ENCODE results near the gene ERICH3. TPM values are rescaled to one million over a fixed set of nuclear protein-coding genes. Genes with fewer than 3 reads are reported as not detected.

Gene ERICH3
- total RNA-seq, 4 donors from 2014 or later: under 0.01 to 0.06 TPM; not detected in 2

DNA sequence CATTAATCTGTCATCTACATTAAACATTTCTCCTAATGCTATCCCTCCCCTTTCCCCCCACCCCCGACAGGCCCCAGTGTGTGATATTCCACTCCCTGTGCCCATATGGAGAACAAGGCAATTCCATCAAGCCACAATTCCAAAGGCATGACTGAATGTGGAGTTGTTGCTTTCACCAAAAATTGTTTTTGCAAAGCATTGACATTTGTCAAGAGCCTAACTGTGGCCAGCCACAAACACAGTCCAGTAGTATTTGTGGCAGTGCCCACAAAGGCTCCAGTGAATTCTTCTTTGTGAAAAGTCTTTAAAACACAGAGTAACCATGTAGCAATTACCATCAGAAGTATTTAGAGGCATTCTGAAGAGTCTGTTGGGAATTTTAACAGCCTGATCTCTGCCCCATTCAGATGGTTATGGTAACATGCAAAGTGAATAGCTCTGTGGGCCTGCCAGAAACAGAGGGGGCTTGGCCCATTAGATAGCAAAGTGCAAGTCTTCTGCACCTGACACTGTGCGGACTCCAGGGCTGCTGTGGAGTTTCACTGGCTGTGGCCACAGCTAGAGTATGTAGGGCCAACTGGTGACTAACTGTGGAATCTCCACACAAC is 149.6 kb downstream of the ERICH3 start:
- Histone ChIP-seq H3K4me3 (no peak overlapping the region), H3K27me3 (no peaks in the 10 kb centered on the region), H3K36me3 (no peaks in the 10 kb centered on the region), H3K4me1 (peaks cover 0 to 4% (median 2%) of the 10 kb centered on the region in 4 donors), H3K9me3 (no peaks in the 10 kb centered on the region), H3K27ac (replicated peaks in 1 of 4) (no peak overlapping the region)
- intact Hi-C loops (cut with DNase I): no loop called here
- WGBS: 83% methylated on average over 2 of the region's 2 CpGs
- no peak for DNase-seq (ENCODE audit: extremely low spot score)
- TF ChIP-seq EP300 (IDR thresholded peaks at IDR 0.05) (no peak), POLR2A (IDR thresholded peaks at IDR 0.05; ENCODE audit: low read depth) (no peak), POLR2AphosphoS5 (IDR thresholded peaks at IDR 0.05) (no peak)
- TF ChIP-seq, protein P1, sequence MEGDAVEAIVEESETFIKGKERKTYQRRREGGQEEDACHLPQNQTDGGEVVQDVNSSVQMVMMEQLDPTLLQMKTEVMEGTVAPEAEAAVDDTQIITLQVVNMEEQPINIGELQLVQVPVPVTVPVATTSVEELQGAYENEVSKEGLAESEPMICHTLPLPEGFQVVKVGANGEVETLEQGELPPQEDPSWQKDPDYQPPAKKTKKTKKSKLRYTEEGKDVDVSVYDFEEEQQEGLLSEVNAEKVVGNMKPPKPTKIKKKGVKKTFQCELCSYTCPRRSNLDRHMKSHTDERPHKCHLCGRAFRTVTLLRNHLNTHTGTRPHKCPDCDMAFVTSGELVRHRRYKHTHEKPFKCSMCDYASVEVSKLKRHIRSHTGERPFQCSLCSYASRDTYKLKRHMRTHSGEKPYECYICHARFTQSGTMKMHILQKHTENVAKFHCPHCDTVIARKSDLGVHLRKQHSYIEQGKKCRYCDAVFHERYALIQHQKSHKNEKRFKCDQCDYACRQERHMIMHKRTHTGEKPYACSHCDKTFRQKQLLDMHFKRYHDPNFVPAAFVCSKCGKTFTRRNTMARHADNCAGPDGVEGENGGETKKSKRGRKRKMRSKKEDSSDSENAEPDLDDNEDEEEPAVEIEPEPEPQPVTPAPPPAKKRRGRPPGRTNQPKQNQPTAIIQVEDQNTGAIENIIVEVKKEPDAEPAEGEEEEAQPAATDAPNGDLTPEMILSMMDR (IDR thresholded peaks at IDR 0.05): no peak

- DNase-seq (ENCODE audit: extremely low spot score): no peak
- no peaks in the 10 kb centered on the region for H3K27me3 ChIP-seq
- TF ChIP-seq, protein P1 (IDR thresholded peaks at IDR 0.05): no peak
- TF ChIP-seq EP300 (IDR thresholded peaks at IDR 0.05) (no peak), POLR2AphosphoS5 (IDR thresholded peaks at IDR 0.05) (no peak), POLR2A (IDR thresholded peaks at IDR 0.05; ENCODE audit: low read depth) (no peak)
- no peak overlapping the region for H3K4me3 ChIP-seq
- H3K4me1 ChIP-seq: peaks cover 0 to 4% (median 2%) of the 10 kb centered on the region in 4 donors
- 49% methylated on average over 4 of the region's 4 CpGs for WGBS
- no peaks in the 10 kb centered on the region for H3K36me3 ChIP-seq
- H3K9me3 ChIP-seq: no peaks in the 10 kb centered on the region
- no peak overlapping the region for H3K27ac ChIP-seq (replicated peaks in 1 of 4)
- intact Hi-C loops (cut with DNase I): no loop called here
Observed at GRCh38 chr1:74522148-74522547, 151.4 kb downstream of the ERICH3 start.

Other genes starting within 250 kb of the ERICH3 start
- gene LRRC53, start 161.2 kb downstream of the ERICH3 start, total RNA-seq: under 1 TPM in 1 of 4 donors, not detected in 3; under 0.01 TPM
- 10 to 100 TPM; 29.5 to 45.7 (median 38.8) TPM for gene CRYZ, start 59.3 kb upstream of the ERICH3 start, total RNA-seq
- gene TYW3, start 59.4 kb upstream of the ERICH3 start, total RNA-seq: 10 to 100 TPM; 18.0 to 31.6 (median 26.8) TPM

Data from esophagus muscularis mucosa (tissue), 4 donors.